IMR-90 (cell line): ENCODE measurements around the gene PBLD. TPM values are rescaled to one million over a fixed set of nuclear protein-coding genes. Genes with fewer than 3 reads are reported as not detected.
"Not testable (repeated sequence)": the region's sequence is repeated elsewhere in the genome, so short reads cannot be mapped to it uniquely, and the experiment has no call there.

ENCODE experiments used
- ATAC-seq: fragments of 200-7000 bp; cut with Tn5 transposase; 2 replicates; pipeline ENCODE4 v1.9.1; 2020; ENCODE audit warnings: low read depth, mild to moderate bottlenecking, moderate library complexity
- BruUV-seq: library from RNA; stranded (reverse); fragments of 400-500 nt; replicated peaks from 2 replicates; lab custom pipeline; 2021; lab: Mats Ljungman, UMichigan
- CTCF ChIA-PET: fragments of 300-600 bp; formaldehyde crosslinking; extraction: SDS; loops from one replicate; lab custom pipeline; 2021; ENCODE audit warnings: antibody characterized with exemption; lab: Yijun Ruan, JAX
- POLR2A ChIA-PET: fragments of 300-600 bp; sonication (Branson Sonifier 250); formaldehyde crosslinking; loops from one replicate; lab custom pipeline; 2022; ENCODE audit warnings: antibody characterized with exemption; ENCODE audit not compliant: unreplicated experiment; lab: Charles Lee
- DNase-seq: peaks from one replicate; pipeline ENCODE4 v3.0.0; 2013
- H2AFZ ChIP-seq: replicated peaks from 2 replicates; pipeline ENCODE3; 2013; ENCODE audit warnings: low read length, mild to moderate bottlenecking; ENCODE audit not compliant: poor library complexity
- H2AK5ac ChIP-seq: 2 replicates; pipeline ENCODE4 v1.6.1; 2013; ENCODE audit warnings: low read depth, low read length, inconsistent platforms
- H2AK9ac ChIP-seq: replicated peaks from 2 replicates; pipeline ENCODE3; 2013; ENCODE audit warnings: mild to moderate bottlenecking, low read depth, low read length, moderate library complexity; ENCODE audit not compliant: poor library complexity
- H2BK120ac ChIP-seq: 2 replicates; pipeline ENCODE4 v1.6.1; 2013; ENCODE audit warnings: low read depth, low read length, inconsistent platforms
- H2BK15ac ChIP-seq: 3 replicates; pipeline ENCODE4 v1.6.1; 2013; ENCODE audit warnings: low read depth, low read length, inconsistent platforms
- H2BK20ac ChIP-seq: 2 replicates; pipeline ENCODE4 v1.6.1; 2013; ENCODE audit warnings: low read depth, mild to moderate bottlenecking, inconsistent platforms, low read length, moderate library complexity
- H2BK5ac ChIP-seq: 2 replicates; pipeline ENCODE4 v1.6.1; 2013; ENCODE audit warnings: mild to moderate bottlenecking, low read depth, low read length, inconsistent platforms; ENCODE audit not compliant: poor library complexity, severe bottlenecking
- H3K14ac ChIP-seq: replicated peaks from 2 replicates; pipeline ENCODE4 v1.6.1; 2013; ENCODE audit warnings: low read depth, low read length, inconsistent platforms
- H3K18ac ChIP-seq: 2 replicates; pipeline ENCODE4 v1.6.1; 2013; ENCODE audit warnings: low read depth, low read length, control low read depth
- H3K23ac ChIP-seq: 2 replicates; pipeline ENCODE4 v1.6.1; 2013; ENCODE audit warnings: low read depth, low read length, inconsistent platforms
- H3K27ac ChIP-seq: 2 replicates; pipeline ENCODE4 v1.5.1; 2013; ENCODE audit warnings: mild to moderate bottlenecking, control low read depth, low read length; ENCODE audit not compliant: insufficient read depth
- H3K27me3 ChIP-seq: 2 replicates; pipeline ENCODE4 v1.6.1; 2013; ENCODE audit warnings: low read length; ENCODE audit not compliant: control insufficient read depth, insufficient read depth
- H3K36me3 ChIP-seq: 2 replicates; pipeline ENCODE4 v1.6.1; 2013; ENCODE audit warnings: low read length, mixed read lengths; ENCODE audit not compliant: control insufficient read depth, insufficient read depth
- H3K4ac ChIP-seq: 2 replicates; pipeline ENCODE4 v1.6.1; 2013; ENCODE audit warnings: low read depth, low read length, inconsistent platforms
- H3K4me1 ChIP-seq: 2 replicates; pipeline ENCODE4 v1.6.1; 2013; ENCODE audit warnings: low read length, mixed read lengths; ENCODE audit not compliant: control insufficient read depth, insufficient read depth
- H3K4me2 ChIP-seq: 2 replicates; pipeline ENCODE4 v1.6.1; 2013; ENCODE audit warnings: low read depth, mild to moderate bottlenecking, control low read depth, low read length, moderate library complexity
- H3K4me3 ChIP-seq: 2 replicates; pipeline ENCODE4 v1.5.1; 2013; ENCODE audit warnings: low read depth, mild to moderate bottlenecking, control low read depth, low read length, moderate library complexity; ENCODE audit not compliant: insufficient read depth
- H3K56ac ChIP-seq: 2 replicates; pipeline ENCODE4 v1.6.1; 2013; ENCODE audit warnings: low read length, inconsistent platforms; ENCODE audit not compliant: insufficient read depth; ENCODE audit errors: extremely low read depth
- H3K79me1 ChIP-seq, 2 experiments: 2 replicates each; pipeline ENCODE4 v1.6.1; 2013; ENCODE audit warnings: low read length in 2 of 2, inconsistent platforms in 1 of 2, low read depth in 1 of 2
- H3K9ac ChIP-seq: 2 replicates; pipeline ENCODE4 v1.6.1; 2013; ENCODE audit warnings: low read depth, low read length, control low read depth
- H3K9me1 ChIP-seq: 2 replicates; pipeline ENCODE4 v1.6.1; 2013; ENCODE audit warnings: low read length, inconsistent platforms; ENCODE audit not compliant: insufficient read depth
- H3K9me3 ChIP-seq: 2 replicates; pipeline ENCODE4 v1.6.1; 2013; ENCODE audit warnings: low read length; ENCODE audit not compliant: control insufficient read depth, insufficient read depth
- H4K20me1 ChIP-seq: 2 replicates; pipeline ENCODE4 v1.6.1; 2013; ENCODE audit warnings: low read length, inconsistent platforms; ENCODE audit not compliant: insufficient read depth
- H4K5ac ChIP-seq: 2 replicates; pipeline ENCODE4 v1.6.1; 2013; ENCODE audit warnings: mild to moderate bottlenecking, low read depth, low read length, control low read depth
- H4K8ac ChIP-seq, 2 experiments: 2 replicates each; pipeline ENCODE4 v1.6.1; 2013; ENCODE audit warnings: low read depth in 2 of 2, low read length in 2 of 2, control low read depth in 1 of 2, inconsistent platforms in 1 of 2
- H4K91ac ChIP-seq: 2 replicates; pipeline ENCODE4 v1.6.1; 2013; ENCODE audit warnings: low read depth, low read length, inconsistent platforms; ENCODE audit not compliant: insufficient read depth
- WGBS, 2 experiments: methylation state at CpG; one replicate each; pipeline versions ENCODE4 v1.1.5 to v1.1.7; 2013; ENCODE audit warnings: missing lambda C conversion rate in 2 of 2; ENCODE audit not compliant: insufficient read length in 1 of 2; ENCODE audit errors: extremely low coverage in 2 of 2; 5-methylcytosine and 5-hydroxymethylcytosine counted together
- dilution Hi-C: fragments of 300-500 bp; cut with HindIII; formaldehyde crosslinking; loops from one replicate; pipeline ENCODE4 v1.14.3; 2018; ENCODE audit warnings: low sequenced_read_pairs; ENCODE audit not compliant: unreplicated experiment
- in situ Hi-C: fragments of 300-500 bp; cut with MboI; formaldehyde crosslinking; loops from 3 replicates; pipeline ENCODE4 v1.14.3; 2019; ENCODE audit warnings: low sequenced_read_pairs, inconsistent platforms, mixed read lengths
- intact Hi-C: fragments of 100-400 bp; cut with micrococcal nuclease; formaldehyde crosslinking; loops from 2 replicates; pipeline ENCODE4 v1.10.0; 2022
- polyA plus RNA-seq, 3 experiments: library from polyadenylated mRNA; depleted of rRNA; stranded (reverse); fragments of >200 nt; gene quantifications; 2 replicates each; pipeline ENCODE4 v1.2.3, GENCODE V29; 2012; ENCODE audit warnings: low replicate concordance in 1 of 3
- total RNA-seq: library from RNA; depleted of rRNA; stranded (reverse); fragments of >200 nt; gene quantifications from 2 replicates; pipeline ENCODE4 v1.2.3, GENCODE V29; 2012

Gene PBLD
- total and polyA plus RNA-seq, 2 of the 4 experiments (the other 2 are of a cell fraction), result 3.3 to 5.7 TPM

- DNase-seq, H4K91ac ChIP-seq, H3K4me2 ChIP-seq, H2BK120ac ChIP-seq, H3K18ac ChIP-seq, H2AFZ ChIP-seq, H4K20me1 ChIP-seq, in situ Hi-C loops, POLR2A ChIA-PET, H4K5ac ChIP-seq, intact Hi-C loops, H3K27me3 ChIP-seq, H3K36me3 ChIP-seq, H2BK20ac ChIP-seq, H3K9ac ChIP-seq, H3K56ac ChIP-seq, H2BK5ac ChIP-seq, H3K4me3 ChIP-seq, H3K27ac ChIP-seq, H4K8ac ChIP-seq, BruUV-seq, H3K23ac ChIP-seq, H3K4ac ChIP-seq, H2AK5ac ChIP-seq, CTCF ChIA-PET, H3K9me1 ChIP-seq, dilution Hi-C loops, H2AK9ac ChIP-seq, H3K79me1 ChIP-seq, H3K9me3 ChIP-seq, ATAC-seq, H2BK15ac ChIP-seq, H3K14ac ChIP-seq, H3K4me1 ChIP-seq: not testable (repeated sequence)
- 100% methylated on average over 1 of the region's 4 CpGs; no CpG with 5 or more reads in 1 of the 2 experiments for WGBS, 2 experiments
These were observed 8.3 kb downstream of the PBLD start for GRCh38 chr10:68324396-68324795.
